Body of pancreas (tissue), 4 donors: ENCODE measurements around the gene SLC9A3. TPM values are rescaled to one million over a fixed set of nuclear protein-coding genes. Genes with fewer than 3 reads are reported as not detected.

ENCODE experiments used
- ATAC-seq: fragments of 150-250 bp; one replicate; pipeline ENCODE4 v1.9.1; 2016
- DNase-seq, 4 donors: peaks; one replicate each; pipeline ENCODE4 v3.0.0-alpha.2; 2019
- H3K27ac ChIP-seq, 4 donors: fragments of 200-600 bp; sonication (generic); 1 replicate in 3 of 4; 2 replicates in 1 of 4; pipeline versions ENCODE4 v1.5.1 to v1.6.1; 2016 to 2019; ENCODE audit warnings: mild to moderate bottlenecking in 1 of 4, mixed read lengths in 1 of 4, moderate library complexity in 1 of 4
- H3K27me3 ChIP-seq, 2 donors: fragments of 200-600 bp; sonication (generic); one replicate each; pipeline ENCODE4 v1.6.0; 2016; ENCODE audit warnings: mild to moderate bottlenecking in 1 of 2
- H3K36me3 ChIP-seq, 2 donors: fragments of 200-600 bp; sonication (generic); replicated peaks in 1 of 2; 2 replicates each; pipeline ENCODE4 v1.5.1; 2016; ENCODE audit warnings: low read depth in 2 of 2; ENCODE audit not compliant: insufficient read depth in 1 of 2
- H3K4me1 ChIP-seq: fragments of 200-600 bp; sonication (generic); one replicate; pipeline ENCODE4 v1.6.0; 2016
- H3K4me3 ChIP-seq, 2 donors: fragments of 200-600 bp; sonication (generic); 1 replicate in 1 of 2; 2 replicates in 1 of 2; pipeline ENCODE4 v1.5.1; 2016 to 2019
- H3K9me3 ChIP-seq, 3 donors: fragments of 200-600 bp; sonication (generic); 1 replicate in 2 of 3; 2 replicates in 1 of 3; pipeline ENCODE4 v1.5.1; 2016
- POLR2A ChIP-seq, 3 donors: fragments of 450-650 bp; IDR thresholded peaks; one replicate each; pipeline ENCODE4 v1.6.1; 2016; ENCODE audit warnings: antibody characterized with exemption in 3 of 3, mild to moderate bottlenecking in 2 of 3
- WGBS, 2 donors: methylation state at CpG; one replicate each; pipeline ENCODE4 v1.1.5; 2017; 5-methylcytosine and 5-hydroxymethylcytosine counted together
- intact Hi-C: fragments of 100-400 bp; cut with DNase I; formaldehyde crosslinking; loops from one replicate; pipeline ENCODE4 v1.15.1; 2023
- total RNA-seq, 2 donors: library from RNA; depleted of rRNA; stranded (reverse); fragments of >200 nt; gene quantifications; one replicate each; pipeline ENCODE4 v1.1.0, GENCODE V29; 2016
- TF ChIP-seq, protein P1 (sequence below), 7 experiments: fragments of 450-650 bp in 4 of 7; fragments of 200-600 bp in 3 of 7; sonication (generic) in 3 of 7; IDR thresholded peaks; one replicate each; pipeline ENCODE4 v1.5.1; 2016 to 2019; ENCODE audit warnings: antibody characterized with exemption in 7 of 7

Gene SLC9A3
- total RNA-seq, 2 donors from 2014 or later, result 2.0 to 4.7 TPM

DNA sequence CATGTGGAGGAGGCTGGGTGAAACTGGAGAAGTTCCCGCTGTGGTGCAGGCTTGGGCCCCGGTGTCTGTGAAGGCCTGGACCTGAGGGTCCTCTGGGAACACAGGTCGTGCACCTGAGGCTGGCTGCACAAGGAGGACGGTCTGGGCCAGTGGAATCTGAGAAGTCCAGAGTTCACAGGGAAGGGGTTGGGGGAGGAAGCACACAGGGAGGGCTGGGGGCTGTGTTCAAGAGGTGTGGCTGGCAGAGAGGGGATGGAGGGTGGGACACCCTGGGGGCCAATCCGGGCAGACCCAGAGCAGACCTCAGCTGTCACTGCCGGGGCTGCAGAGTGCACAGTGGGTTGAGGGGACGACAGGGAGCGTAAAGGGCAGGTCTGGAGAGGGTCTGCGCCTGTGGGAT is 2.6 kb downstream of the SLC9A3 start:
- H3K4me3 ChIP-seq, result no peak overlapping the region
- no peaks in the 10 kb centered on the region for H3K36me3 ChIP-seq
- H3K4me1 ChIP-seq, result peaks cover 16% of the 10 kb centered on the region
- ATAC-seq, result no peak
- peaks cover 0 to 28% of the 10 kb centered on the region in 2 donors for H3K27me3 ChIP-seq
- DNase-seq, result no peak
- no peaks in the 10 kb centered on the region for H3K9me3 ChIP-seq
- TF ChIP-seq, protein P1, sequence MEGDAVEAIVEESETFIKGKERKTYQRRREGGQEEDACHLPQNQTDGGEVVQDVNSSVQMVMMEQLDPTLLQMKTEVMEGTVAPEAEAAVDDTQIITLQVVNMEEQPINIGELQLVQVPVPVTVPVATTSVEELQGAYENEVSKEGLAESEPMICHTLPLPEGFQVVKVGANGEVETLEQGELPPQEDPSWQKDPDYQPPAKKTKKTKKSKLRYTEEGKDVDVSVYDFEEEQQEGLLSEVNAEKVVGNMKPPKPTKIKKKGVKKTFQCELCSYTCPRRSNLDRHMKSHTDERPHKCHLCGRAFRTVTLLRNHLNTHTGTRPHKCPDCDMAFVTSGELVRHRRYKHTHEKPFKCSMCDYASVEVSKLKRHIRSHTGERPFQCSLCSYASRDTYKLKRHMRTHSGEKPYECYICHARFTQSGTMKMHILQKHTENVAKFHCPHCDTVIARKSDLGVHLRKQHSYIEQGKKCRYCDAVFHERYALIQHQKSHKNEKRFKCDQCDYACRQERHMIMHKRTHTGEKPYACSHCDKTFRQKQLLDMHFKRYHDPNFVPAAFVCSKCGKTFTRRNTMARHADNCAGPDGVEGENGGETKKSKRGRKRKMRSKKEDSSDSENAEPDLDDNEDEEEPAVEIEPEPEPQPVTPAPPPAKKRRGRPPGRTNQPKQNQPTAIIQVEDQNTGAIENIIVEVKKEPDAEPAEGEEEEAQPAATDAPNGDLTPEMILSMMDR (IDR thresholded peaks at IDR 0.05), result no peak
- TF ChIP-seq POLR2A (IDR thresholded peaks at IDR 0.05), result no peak
- intact Hi-C loops, result no loop called here
- WGBS, 2 donors, result 70 to 72% methylated on average over 8 to 9 of the region's 9 CpGs
- no peak overlapping the region for H3K27ac ChIP-seq

DNA sequence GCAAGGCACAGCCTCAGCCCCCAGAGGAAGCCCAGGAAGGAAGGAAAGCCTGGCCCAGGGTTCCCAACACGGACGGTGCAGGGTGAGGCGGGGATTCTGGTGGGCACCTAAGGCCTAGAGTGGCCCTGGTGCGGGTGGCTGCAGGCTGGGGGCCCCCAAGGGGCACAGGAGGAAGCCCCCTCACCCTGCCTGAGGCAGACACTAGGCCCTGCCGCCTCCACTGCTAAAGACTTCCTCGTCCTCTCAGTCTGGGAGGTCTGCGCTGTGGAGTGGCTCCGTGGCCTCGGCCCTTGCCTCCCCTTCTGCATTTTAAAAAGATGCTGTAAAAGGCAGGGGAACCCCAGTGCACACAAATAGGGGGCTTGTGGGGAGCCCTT is 3.4 kb downstream of the SLC9A3 start:
- Histone ChIP-seq H3K36me3 (no peaks in the 10 kb centered on the region), H3K27me3 (peaks cover 0 to 29% of the 10 kb centered on the region in 2 donors), H3K9me3 (no peaks in the 10 kb centered on the region), H3K27ac (no peak overlapping the region), H3K4me3 (no peak overlapping the region), H3K4me1 (peaks cover 16% of the 10 kb centered on the region)
- intact Hi-C loops, result no loop called here
- no peak for DNase-seq
- WGBS, 2 donors, result 20 to 83% methylated on average over 1 to 9 of the region's 9 CpGs
- no peak for TF ChIP-seq POLR2A (IDR thresholded peaks at IDR 0.05)
- TF ChIP-seq, protein P1 (IDR thresholded peaks at IDR 0.05), result no peak
- ATAC-seq, result no peak

DNA sequence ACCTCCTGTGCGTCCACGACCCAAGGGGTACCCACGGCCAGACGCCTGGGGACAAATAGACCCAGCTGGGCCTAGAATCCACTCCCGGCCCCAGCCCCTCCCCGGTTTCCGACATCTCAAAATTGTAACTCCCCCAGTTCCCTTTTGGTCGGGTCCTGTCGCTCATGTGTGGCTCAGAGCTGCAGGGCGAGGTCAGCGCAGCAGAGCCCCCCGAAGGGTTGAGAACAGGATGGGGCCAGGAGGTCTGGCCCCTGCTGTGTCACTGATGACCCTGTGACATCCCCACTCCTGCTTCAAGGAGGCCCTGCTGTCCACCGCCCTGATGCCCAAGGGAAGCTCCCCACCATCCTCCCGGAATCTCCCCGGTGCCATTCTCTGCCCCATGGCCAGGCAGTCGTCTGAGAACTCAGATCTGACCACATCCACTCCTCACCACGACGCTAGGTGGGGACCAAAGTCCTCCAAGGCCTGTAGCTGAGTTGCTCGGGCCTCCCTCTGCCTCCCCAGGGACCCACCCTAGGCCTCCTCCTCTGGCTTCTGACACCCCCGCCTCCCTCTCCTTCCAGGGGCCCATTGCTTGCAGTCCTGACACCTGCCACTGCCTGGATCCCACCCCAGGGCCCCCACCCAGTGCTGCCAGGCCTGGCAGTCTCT is 3.9 kb downstream of the SLC9A3 start:
- intact Hi-C loops, result no loop called here
- no peak for ATAC-seq
- no peak for DNase-seq
- H3K27ac ChIP-seq, result no peak overlapping the region
- no peak overlapping the region for H3K4me3 ChIP-seq
- H3K9me3 ChIP-seq, result no peaks in the 10 kb centered on the region
- WGBS, 2 donors, result 80 to 82% methylated on average over 19 to 20 of the region's 20 CpGs
- no peaks in the 10 kb centered on the region for H3K36me3 ChIP-seq
- peaks cover 0 to 23% of the 10 kb centered on the region in 2 donors for H3K27me3 ChIP-seq
- TF ChIP-seq, protein P1 (IDR thresholded peaks at IDR 0.05), result no peak
- TF ChIP-seq POLR2A (IDR thresholded peaks at IDR 0.05), result no peak
- H3K4me1 ChIP-seq, result peaks cover 16% of the 10 kb centered on the region

DNA sequence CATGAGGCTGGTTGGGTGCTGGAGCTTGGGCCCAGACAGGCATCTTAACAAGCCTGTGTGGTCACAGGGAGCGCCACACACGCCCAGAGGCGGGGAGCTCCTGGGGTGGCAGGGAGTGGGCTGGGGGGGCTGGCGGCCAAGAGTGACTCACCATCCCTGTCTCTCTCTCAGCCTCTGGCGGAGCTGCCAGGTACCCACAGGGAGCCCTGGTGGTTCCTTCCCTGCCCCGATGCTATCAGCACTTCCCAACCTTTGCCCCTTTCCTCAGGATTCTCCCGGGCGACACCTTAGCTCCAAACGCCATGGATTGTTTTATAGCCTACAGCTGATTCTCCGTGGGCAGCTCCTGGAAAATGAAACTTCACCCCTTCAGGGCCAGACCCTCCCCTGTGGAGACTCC is 5.5 kb downstream of the SLC9A3 start:
- no peak for ATAC-seq
- no peak overlapping the region for H3K4me3 ChIP-seq
- no peak for DNase-seq
- TF ChIP-seq POLR2A (IDR thresholded peaks at IDR 0.05), result no peak
- TF ChIP-seq, protein P1 (IDR thresholded peaks at IDR 0.05), result no peak
- 51 to 59% methylated on average over 5 to 7 of the region's 10 CpGs for WGBS, 2 donors
- peaks cover 12% of the 10 kb centered on the region for H3K4me1 ChIP-seq
- no peak overlapping the region for H3K27ac ChIP-seq
- intact Hi-C loops, result no loop called here
- H3K36me3 ChIP-seq, result no peaks in the 10 kb centered on the region
- H3K9me3 ChIP-seq, result no peaks in the 10 kb centered on the region
- H3K27me3 ChIP-seq, result peaks cover 0 to 14% of the 10 kb centered on the region in 2 donors

DNA sequence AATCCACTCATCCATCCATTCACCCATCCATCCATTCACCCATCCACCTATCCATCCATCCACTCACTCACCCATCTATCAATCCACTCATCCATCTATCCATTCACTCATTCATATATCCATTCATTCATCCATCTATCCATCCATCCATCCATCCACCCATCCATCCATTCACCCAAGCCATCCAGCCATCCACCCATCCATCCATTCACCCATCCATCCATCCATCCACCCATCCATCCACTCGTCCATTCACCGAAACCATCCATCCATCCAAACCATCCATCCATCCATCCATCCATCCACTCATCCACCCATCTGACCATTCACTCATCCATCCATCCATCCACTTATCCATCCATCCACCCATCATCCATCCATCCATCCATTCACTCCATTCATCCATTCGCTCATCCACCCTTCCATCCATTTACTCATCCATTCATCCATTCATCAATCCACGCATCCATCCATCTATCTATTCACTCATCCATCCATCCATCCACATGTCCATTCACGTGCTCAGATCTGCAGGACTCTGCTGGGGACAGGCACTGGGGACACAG is 6.6 kb downstream of the SLC9A3 start:
- Histone ChIP-seq H3K4me1 (peaks cover under 1% of the 10 kb centered on the region), H3K36me3 (no peaks in the 10 kb centered on the region), H3K4me3 (no peak overlapping the region), H3K9me3 (no peaks in the 10 kb centered on the region), H3K27ac (no peak overlapping the region), H3K27me3 (peaks cover 0 to 3% of the 10 kb centered on the region in 2 donors)
- TF ChIP-seq, protein P1 (IDR thresholded peaks at IDR 0.05), result no peak
- no peak for TF ChIP-seq POLR2A (IDR thresholded peaks at IDR 0.05)
- intact Hi-C loops, result no loop called here
- WGBS, 2 donors, result 78 to 84% methylated on average over 5 of the region's 5 CpGs
- ATAC-seq (no peak), DNase-seq (no peak)
